K562 (cell line): Measurements from ENCODE around the gene LAPTM5. TPM values are rescaled to one million over a fixed set of nuclear protein-coding genes. Genes with fewer than 3 reads are reported as not detected.

Source experiments
- HDAC1 ChIP-seq, 2 experiments: fragments of 450-650 bp; IDR thresholded peaks; 2 replicates each; pipeline ENCODE4 v1.6.1; 2016 to 2017; ENCODE audit warnings: inconsistent platforms in 1 of 2, mild to moderate bottlenecking in 1 of 2, moderate library complexity in 1 of 2
- KLF6 ChIP-seq: fragments of 250-450 bp; sonication (Bioruptor Pico); IDR thresholded peaks from 2 replicates; pipeline ENCODE4 v1.4.0; 2020; ENCODE audit warnings: mild to moderate bottlenecking, moderate library complexity, borderline replicate concordance
- LCOR ChIP-seq: sonication (generic); formaldehyde crosslinking; IDR thresholded peaks from 2 replicates; pipeline ENCODE4 v1.8.0; 2022; ENCODE audit warnings: mild to moderate bottlenecking, missing genetic modification reagents
- MYBL2 ChIP-seq, 2 experiments: fragments of 450-650 bp in 1 of 2; sonication (generic) in 1 of 2; formaldehyde crosslinking in 1 of 2; IDR thresholded peaks; 2 replicates each; pipeline versions ENCODE4 v1.6.1 to v1.8.1; 2017 to 2022; ENCODE audit warnings: borderline replicate concordance in 1 of 2, inconsistent platforms in 1 of 2, low read depth in 1 of 2, mild to moderate bottlenecking in 1 of 2, missing genetic modification reagents in 1 of 2, moderate library complexity in 1 of 2
- PBX2 ChIP-seq, 2 experiments: IDR thresholded peaks in 1 of 2; conservative IDR thresholded peaks in 1 of 2; 2 replicates each; pipeline ENCODE4 v1.6.1; 2016; ENCODE audit warnings: low read depth in 2 of 2, mild to moderate bottlenecking in 1 of 2, missing compliant biosample characterization in 1 of 2, missing genetic modification characterization in 1 of 2, moderate library complexity in 1 of 2
- PHB2 ChIP-seq: fragments of 450-650 bp; IDR thresholded peaks from 2 replicates; pipeline ENCODE4 v1.6.1; 2017; ENCODE audit warnings: low read depth
- SMARCE1 ChIP-seq: fragments of 450-650 bp; IDR thresholded peaks from 2 replicates; pipeline ENCODE4 v1.7.1; 2016; ENCODE audit warnings: mild to moderate bottlenecking
- SNRNP70 ChIP-seq: fragments of 200-400 bp; formaldehyde crosslinking; optimal IDR thresholded peaks from 2 replicates; pipeline ENCODE3; 2017; ENCODE audit warnings: low read depth, low read length
- ZNF212 ChIP-seq: fragments of 450-650 bp; formaldehyde crosslinking; IDR thresholded peaks from 2 replicates; pipeline ENCODE4 v1.4.0; 2020; ENCODE audit warnings: mild to moderate bottlenecking
- ZNF232 ChIP-seq: sonication (generic); formaldehyde crosslinking; IDR thresholded peaks from 2 replicates; pipeline ENCODE4 v1.8.0; 2022; ENCODE audit warnings: mild to moderate bottlenecking, missing genetic modification reagents
- ZNF384 ChIP-seq: IDR thresholded peaks from 2 replicates; pipeline ENCODE4 v1.6.1; 2012; ENCODE audit warnings: low read depth, low read length, improper control_type of control experiment
- ZNF75A ChIP-seq: fragments of 450-650 bp; formaldehyde crosslinking; IDR thresholded peaks from 2 replicates; pipeline ENCODE4 v1.4.0; 2020; ENCODE audit warnings: mild to moderate bottlenecking
- polyA plus RNA-seq, 8 experiments: library from polyadenylated mRNA; depleted of rRNA in 4 of 8; stranded (reverse) in 5 of 8; unstranded in 3 of 8; fragments of >200 nt; fragmentation: Nextera tagmentation in 2 of 8; fragmentation: Illumina TruSeq in 1 of 8; extraction: Ambion mirVana in 2 of 8; extraction: Trizol in 1 of 8; gene quantifications; 2 replicates each; pipeline versions ENCODE4 v1.2.1 to v1.2.3, GENCODE V29; 2011 to 2014; ENCODE audit warnings: inconsistent platforms in 1 of 8, missing spikeins in 1 of 8
- total RNA-seq, 7 experiments: library from RNA; depleted of rRNA in 6 of 7; stranded (reverse); fragments of >200 nt in 6 of 7; fragmentation: Illumina TruSeq in 2 of 7; extraction: Trizol in 2 of 7; gene quantifications; 2 replicates each; pipeline versions ENCODE4 v1.2.1 to v1.2.3, GENCODE V29; 2011 to 2021; ENCODE audit warnings: low replicate concordance in 1 of 7
- TF ChIP-seq, protein P1 (sequence below): fragments of 450-650 bp; IDR thresholded peaks from 2 replicates; pipeline ENCODE4 v1.7.1; 2018; ENCODE audit warnings: mild to moderate bottlenecking, low read depth; ENCODE audit not compliant: partially characterized antibody
- TF ChIP-seq, protein P2 (sequence below): fragments of 250-450 bp; sonication (Bioruptor Pico); IDR thresholded peaks from 2 replicates; pipeline ENCODE4 v1.8.0; 2021; ENCODE audit warnings: moderate library complexity, mild to moderate bottlenecking, inconsistent platforms

The LAPTM5 gene
- total and polyA plus RNA-seq, 9 of the 15 experiments (the other 6 are each of a cell fraction or from before 2014, with no cell fraction given), result 2.4 to 47.3 (median 20.3) TPM

DNA sequence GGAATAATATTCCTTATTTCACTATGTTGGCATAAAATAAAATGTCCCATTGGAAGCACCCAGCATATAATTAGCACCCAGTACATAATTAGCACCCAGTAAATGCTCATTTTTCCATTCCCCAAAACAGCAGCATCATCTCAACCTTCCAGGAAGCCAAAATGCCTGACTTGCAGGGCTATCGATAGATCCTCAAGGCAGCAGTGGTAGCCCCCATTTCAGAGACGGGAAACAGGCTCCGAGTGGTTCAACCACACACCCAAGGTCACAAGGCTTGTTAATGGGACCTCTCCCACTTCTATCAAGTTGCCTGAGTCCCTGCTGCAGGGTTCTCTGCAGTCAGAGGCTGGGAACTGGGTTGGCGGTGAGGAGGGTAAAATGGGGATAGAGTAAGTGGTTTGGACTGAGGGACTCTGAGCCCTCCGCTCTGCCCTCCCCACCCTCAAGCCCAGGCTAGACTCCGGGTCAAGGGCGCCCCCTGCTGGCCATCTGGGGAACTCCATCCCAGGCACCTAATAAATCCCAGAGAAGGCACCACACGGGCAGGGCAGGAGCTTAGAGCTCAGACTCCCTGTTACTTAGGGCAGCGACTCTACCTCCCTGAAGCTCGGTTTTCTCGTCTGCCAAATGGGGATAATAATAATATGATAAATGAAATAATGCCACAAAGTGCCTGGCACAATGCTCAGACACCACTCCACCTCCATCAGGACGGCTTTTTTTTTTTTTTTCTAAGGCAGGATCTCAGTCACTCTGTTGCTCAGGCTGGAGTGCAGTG is 21.9 kb upstream of the LAPTM5 start (continued):
- TF ChIP-seq, protein P1, sequence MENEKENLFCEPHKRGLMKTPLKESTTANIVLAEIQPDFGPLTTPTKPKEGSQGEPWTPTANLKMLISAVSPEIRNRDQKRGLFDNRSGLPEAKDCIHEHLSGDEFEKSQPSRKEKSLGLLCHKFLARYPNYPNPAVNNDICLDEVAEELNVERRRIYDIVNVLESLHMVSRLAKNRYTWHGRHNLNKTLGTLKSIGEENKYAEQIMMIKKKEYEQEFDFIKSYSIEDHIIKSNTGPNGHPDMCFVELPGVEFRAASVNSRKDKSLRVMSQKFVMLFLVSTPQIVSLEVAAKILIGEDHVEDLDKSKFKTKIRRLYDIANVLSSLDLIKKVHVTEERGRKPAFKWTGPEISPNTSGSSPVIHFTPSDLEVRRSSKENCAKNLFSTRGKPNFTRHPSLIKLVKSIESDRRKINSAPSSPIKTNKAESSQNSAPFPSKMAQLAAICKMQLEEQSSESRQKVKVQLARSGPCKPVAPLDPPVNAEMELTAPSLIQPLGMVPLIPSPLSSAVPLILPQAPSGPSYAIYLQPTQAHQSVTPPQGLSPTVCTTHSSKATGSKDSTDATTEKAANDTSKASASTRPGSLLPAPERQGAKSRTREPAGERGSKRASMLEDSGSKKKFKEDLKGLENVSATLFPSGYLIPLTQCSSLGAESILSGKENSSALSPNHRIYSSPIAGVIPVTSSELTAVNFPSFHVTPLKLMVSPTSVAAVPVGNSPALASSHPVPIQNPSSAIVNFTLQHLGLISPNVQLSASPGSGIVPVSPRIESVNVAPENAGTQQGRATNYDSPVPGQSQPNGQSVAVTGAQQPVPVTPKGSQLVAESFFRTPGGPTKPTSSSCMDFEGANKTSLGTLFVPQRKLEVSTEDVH, result peak; percentile 61
- TF ChIP-seq ZNF232 (CRISPR knock-in tag) (no peak), LCOR (CRISPR knock-in tag) (no peak; the same call in none of the 2 replicates), PHB2 (no peak), HDAC1 (IDR thresholded peaks at IDR 0.05) (no peak), KLF6 (peak; percentile 69; the same call in 1 of the 2 replicates), SMARCE1 (no peak; the same call in 1 of the 2 replicates), ZNF75A (CRISPR knock-in tag) (peak; percentile 46; the same call in 1 of the 2 replicates), ZNF384 (peak; percentile 3; the same call in 1 of the 2 replicates), MYBL2 (IDR thresholded peaks at IDR 0.05; ENCODE audit: low read depth) (no peak), MYBL2 (CRISPR knock-in tag; IDR thresholded peaks at IDR 0.05; ENCODE audit: borderline replicate concordance) (no peak), SNRNP70 (no peak), ZNF212 (0 out of 2 replicates have a peak, but pooled peaks have one; percentile 30), PBX2 (CRISPR knock-in tag; IDR thresholded peaks at IDR 0.05; ENCODE audit: low read depth) (no peak), PBX2 (tag; conservative IDR thresholded peaks at IDR 0.05; ENCODE audit: low read depth) (no peak)
- TF ChIP-seq, protein P2, sequence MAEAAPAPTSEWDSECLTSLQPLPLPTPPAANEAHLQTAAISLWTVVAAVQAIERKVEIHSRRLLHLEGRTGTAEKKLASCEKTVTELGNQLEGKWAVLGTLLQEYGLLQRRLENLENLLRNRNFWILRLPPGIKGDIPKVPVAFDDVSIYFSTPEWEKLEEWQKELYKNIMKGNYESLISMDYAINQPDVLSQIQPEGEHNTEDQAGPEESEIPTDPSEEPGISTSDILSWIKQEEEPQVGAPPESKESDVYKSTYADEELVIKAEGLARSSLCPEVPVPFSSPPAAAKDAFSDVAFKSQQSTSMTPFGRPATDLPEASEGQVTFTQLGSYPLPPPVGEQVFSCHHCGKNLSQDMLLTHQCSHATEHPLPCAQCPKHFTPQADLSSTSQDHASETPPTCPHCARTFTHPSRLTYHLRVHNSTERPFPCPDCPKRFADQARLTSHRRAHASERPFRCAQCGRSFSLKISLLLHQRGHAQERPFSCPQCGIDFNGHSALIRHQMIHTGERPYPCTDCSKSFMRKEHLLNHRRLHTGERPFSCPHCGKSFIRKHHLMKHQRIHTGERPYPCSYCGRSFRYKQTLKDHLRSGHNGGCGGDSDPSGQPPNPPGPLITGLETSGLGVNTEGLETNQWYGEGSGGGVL (CRISPR knock-in tag), result no peak
